ENCODE data around the gene RAB24.

Gene RAB24

DNA sequence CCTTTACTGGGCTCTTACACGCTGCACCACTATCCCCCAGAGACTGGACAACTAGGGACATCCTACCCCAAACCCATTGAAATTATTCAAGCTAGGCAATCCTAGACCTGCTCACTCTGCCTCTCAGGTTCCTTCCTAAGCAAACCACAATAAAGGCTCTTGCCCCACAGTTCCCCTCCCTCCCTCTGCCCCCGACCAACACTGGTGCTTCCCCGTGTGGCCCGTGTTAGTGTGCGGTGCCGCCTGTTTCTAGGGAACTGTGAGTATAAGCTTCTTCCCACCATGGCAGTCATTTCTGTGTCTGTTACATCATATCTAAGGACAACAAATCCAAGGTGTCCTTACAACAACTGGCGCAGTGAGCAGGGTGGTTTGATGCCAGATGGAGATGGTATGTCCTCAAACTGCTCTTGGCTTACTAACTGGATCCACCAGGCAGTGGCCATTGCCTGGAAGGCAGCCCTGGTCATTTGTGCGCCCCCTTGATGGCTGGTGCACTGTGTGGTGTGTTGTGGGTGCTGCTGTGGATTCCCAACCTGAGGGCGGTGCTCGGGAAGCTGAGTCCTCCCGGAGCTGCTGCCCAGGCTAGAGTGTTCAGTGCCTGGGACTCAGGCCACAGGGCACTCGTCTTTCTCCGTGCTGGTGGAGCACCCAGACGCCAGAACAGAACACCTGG lies 16.5 kb upstream of the RAB24 start:
- Histone ChIP-seq H3K4me3 (replicated peaks; ENCODE audit: insufficient read depth, low read length) (no peak overlapping the region), H3K27ac (replicated peaks) (peak overlapping the region; percentile 15; the same call in 1 of the 2 replicates), H3K27me3 (ENCODE audit: insufficient read depth, poor library complexity, severe bottlenecking) (no peaks in the 10 kb centered on the region)
- TF ChIP-seq GABPA (IDR thresholded peaks at IDR 0.05; ENCODE audit: low read depth) (no peak), POLR2AphosphoS5 (IDR thresholded peaks at IDR 0.05; ENCODE audit: low read depth) (no peak), SPI1 (IDR thresholded peaks at IDR 0.05; ENCODE audit: borderline replicate concordance, low read depth) (peak; percentile 13; the same call in 1 of the 2 replicates)
- peak in 1 of 2 experiments; percentile 81 for DNase-seq (ENCODE audit: low read depth in 1 of 2, low spot score in 1 of 2)

DNA sequence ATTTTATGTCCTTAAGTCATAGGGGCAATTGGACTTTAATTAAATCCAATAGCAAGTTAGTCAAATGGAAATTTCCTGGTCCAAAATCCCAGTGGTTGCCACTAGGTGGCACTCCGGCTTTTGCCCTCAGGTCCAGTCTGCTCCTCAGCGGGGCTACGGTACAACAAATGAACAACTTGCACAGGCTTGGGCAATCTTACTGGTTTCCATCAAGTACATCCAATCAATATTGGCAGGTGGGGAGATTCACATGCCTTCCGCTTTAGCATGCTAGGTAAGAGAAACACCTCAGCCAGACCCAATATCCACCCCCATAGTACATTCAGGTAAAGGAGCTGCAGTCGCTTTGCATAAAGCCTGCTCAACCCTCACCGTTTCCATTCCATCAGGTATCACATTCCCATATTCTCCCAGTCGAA lies 14.4 kb upstream of the RAB24 start:
- H3K27ac ChIP-seq (replicated peaks) = no peak overlapping the region
- H3K4me3 ChIP-seq (replicated peaks; ENCODE audit: insufficient read depth, low read length) = no peak overlapping the region
- DNase-seq (ENCODE audit: low read depth in 1 of 2, low spot score in 1 of 2) = peak in 1 of 2 experiments; percentile 80
- H3K27me3 ChIP-seq (ENCODE audit: insufficient read depth, poor library complexity, severe bottlenecking) = no peaks in the 10 kb centered on the region
- TF ChIP-seq POLR2AphosphoS5 (IDR thresholded peaks at IDR 0.05; ENCODE audit: low read depth) (no peak), SPI1 (IDR thresholded peaks at IDR 0.05; ENCODE audit: borderline replicate concordance, low read depth) (no peak), GABPA (IDR thresholded peaks at IDR 0.05; ENCODE audit: low read depth) (no peak)
- TF ChIP-seq, protein P1, sequence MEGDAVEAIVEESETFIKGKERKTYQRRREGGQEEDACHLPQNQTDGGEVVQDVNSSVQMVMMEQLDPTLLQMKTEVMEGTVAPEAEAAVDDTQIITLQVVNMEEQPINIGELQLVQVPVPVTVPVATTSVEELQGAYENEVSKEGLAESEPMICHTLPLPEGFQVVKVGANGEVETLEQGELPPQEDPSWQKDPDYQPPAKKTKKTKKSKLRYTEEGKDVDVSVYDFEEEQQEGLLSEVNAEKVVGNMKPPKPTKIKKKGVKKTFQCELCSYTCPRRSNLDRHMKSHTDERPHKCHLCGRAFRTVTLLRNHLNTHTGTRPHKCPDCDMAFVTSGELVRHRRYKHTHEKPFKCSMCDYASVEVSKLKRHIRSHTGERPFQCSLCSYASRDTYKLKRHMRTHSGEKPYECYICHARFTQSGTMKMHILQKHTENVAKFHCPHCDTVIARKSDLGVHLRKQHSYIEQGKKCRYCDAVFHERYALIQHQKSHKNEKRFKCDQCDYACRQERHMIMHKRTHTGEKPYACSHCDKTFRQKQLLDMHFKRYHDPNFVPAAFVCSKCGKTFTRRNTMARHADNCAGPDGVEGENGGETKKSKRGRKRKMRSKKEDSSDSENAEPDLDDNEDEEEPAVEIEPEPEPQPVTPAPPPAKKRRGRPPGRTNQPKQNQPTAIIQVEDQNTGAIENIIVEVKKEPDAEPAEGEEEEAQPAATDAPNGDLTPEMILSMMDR (IDR thresholded peaks at IDR 0.05; ENCODE audit: insufficient read depth, low read length) = peak; percentile 95
- TF ChIP-seq, protein P2, sequence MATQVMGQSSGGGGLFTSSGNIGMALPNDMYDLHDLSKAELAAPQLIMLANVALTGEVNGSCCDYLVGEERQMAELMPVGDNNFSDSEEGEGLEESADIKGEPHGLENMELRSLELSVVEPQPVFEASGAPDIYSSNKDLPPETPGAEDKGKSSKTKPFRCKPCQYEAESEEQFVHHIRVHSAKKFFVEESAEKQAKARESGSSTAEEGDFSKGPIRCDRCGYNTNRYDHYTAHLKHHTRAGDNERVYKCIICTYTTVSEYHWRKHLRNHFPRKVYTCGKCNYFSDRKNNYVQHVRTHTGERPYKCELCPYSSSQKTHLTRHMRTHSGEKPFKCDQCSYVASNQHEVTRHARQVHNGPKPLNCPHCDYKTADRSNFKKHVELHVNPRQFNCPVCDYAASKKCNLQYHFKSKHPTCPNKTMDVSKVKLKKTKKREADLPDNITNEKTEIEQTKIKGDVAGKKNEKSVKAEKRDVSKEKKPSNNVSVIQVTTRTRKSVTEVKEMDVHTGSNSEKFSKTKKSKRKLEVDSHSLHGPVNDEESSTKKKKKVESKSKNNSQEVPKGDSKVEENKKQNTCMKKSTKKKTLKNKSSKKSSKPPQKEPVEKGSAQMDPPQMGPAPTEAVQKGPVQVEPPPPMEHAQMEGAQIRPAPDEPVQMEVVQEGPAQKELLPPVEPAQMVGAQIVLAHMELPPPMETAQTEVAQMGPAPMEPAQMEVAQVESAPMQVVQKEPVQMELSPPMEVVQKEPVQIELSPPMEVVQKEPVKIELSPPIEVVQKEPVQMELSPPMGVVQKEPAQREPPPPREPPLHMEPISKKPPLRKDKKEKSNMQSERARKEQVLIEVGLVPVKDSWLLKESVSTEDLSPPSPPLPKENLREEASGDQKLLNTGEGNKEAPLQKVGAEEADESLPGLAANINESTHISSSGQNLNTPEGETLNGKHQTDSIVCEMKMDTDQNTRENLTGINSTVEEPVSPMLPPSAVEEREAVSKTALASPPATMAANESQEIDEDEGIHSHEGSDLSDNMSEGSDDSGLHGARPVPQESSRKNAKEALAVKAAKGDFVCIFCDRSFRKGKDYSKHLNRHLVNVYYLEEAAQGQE (IDR thresholded peaks at IDR 0.05; ENCODE audit: insufficient replicate concordance, low read depth) = no peak

DNA sequence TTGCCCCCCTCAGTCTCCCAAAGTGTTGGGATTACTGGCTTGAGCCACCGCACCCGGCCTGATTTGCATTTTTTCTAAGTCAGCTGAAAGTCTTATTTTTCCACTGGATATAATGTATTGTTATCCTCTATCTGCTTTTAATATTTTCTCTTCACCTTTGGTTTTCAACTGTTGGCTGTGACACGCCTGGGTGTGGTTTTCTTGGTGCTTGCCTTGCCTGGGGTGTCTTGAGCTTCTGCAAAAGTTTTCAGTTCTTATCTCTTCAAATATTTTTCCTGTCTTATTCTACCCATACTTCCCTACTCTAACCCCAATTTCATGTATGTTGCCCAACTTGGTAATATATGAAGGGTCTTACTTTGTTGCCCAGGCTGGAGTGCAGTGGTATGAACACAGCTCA lies 12.5 kb upstream of the RAB24 start:
- DNase-seq (ENCODE audit: low read depth in 1 of 2, low spot score in 1 of 2) = no peak
- Histone ChIP-seq H3K27ac (replicated peaks) (no peak overlapping the region), H3K27me3 (ENCODE audit: insufficient read depth, poor library complexity, severe bottlenecking) (no peaks in the 10 kb centered on the region), H3K4me3 (replicated peaks; ENCODE audit: insufficient read depth, low read length) (no peak overlapping the region)
- TF ChIP-seq GABPA (IDR thresholded peaks at IDR 0.05; ENCODE audit: low read depth) = no peak
- TF ChIP-seq SPI1 (IDR thresholded peaks at IDR 0.05; ENCODE audit: borderline replicate concordance, low read depth) = no peak
- TF ChIP-seq, protein P2 (IDR thresholded peaks at IDR 0.05; ENCODE audit: insufficient replicate concordance, low read depth) = no peak
- TF ChIP-seq, protein P1 (IDR thresholded peaks at IDR 0.05; ENCODE audit: insufficient read depth, low read length) = no peak
- TF ChIP-seq POLR2AphosphoS5 (IDR thresholded peaks at IDR 0.05; ENCODE audit: low read depth) = no peak

DNA sequence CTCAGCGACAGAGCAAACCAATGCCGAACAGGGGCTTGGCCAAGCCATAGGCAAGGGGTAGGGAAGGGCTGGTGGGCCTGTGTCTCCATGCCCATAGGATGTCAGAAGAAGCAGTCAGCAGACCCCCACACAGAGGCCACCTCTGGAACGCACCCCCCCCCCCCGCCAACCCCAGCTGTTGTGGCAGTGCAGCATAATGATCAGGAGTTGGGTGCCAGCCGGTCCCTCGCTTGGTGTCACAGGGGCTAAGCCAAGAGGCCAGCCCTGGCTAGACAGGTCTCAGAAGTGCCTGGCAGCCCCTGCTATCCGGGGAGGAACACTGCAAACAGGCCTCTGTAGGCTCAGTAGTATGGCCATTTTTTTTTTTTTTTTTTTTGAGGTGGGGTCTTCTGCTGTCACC lies 11.9 kb upstream of the RAB24 start:
- no peak for DNase-seq (ENCODE audit: low read depth in 1 of 2, low spot score in 1 of 2)
- H3K27me3 ChIP-seq (ENCODE audit: insufficient read depth, poor library complexity, severe bottlenecking) = no peaks in the 10 kb centered on the region
- TF ChIP-seq, protein P1 (IDR thresholded peaks at IDR 0.05; ENCODE audit: insufficient read depth, low read length) = no peak
- TF ChIP-seq, protein P2 (IDR thresholded peaks at IDR 0.05; ENCODE audit: insufficient replicate concordance, low read depth) = no peak
- TF ChIP-seq GABPA (IDR thresholded peaks at IDR 0.05; ENCODE audit: low read depth) (no peak), POLR2AphosphoS5 (IDR thresholded peaks at IDR 0.05; ENCODE audit: low read depth) (no peak), SPI1 (IDR thresholded peaks at IDR 0.05; ENCODE audit: borderline replicate concordance, low read depth) (no peak)
- H3K27ac ChIP-seq (replicated peaks) = no peak overlapping the region
- no peak overlapping the region for H3K4me3 ChIP-seq (replicated peaks; ENCODE audit: insufficient read depth, low read length)

Data from HL-60 (cell line).